Measurements from ENCODE around the gene MPPED2. TPM values are rescaled to one million over a fixed set of nuclear protein-coding genes. Genes with fewer than 3 reads are reported as not detected.

The MPPED2 gene
- total RNA-seq, 1 experiment from 2014 or later: 4.7 TPM

GRCh38 chr11:30424321-30424720 lies 161.8 kb downstream of the MPPED2 start:
- Histone ChIP-seq H3K4ac (ENCODE audit: low read depth, low read length) (no peak overlapping the region), H2AK5ac (ENCODE audit: insufficient read length, low read length) (no peak overlapping the region), H4K8ac (replicated peaks; ENCODE audit: insufficient read length, low read depth, low read length) (no peak overlapping the region), H3K4me2 (ENCODE audit: insufficient read depth, insufficient read length, low read length) (no peak overlapping the region), H3K23me2 (ENCODE audit: insufficient read length, low read depth, low read length, poor library complexity, severe bottlenecking) (no peaks in the 10 kb centered on the region), H3K4me1 (ENCODE audit: insufficient read depth, low read length) (peaks cover 12% of the 10 kb centered on the region; the same call in 1 of the 2 replicates), H2BK20ac (ENCODE audit: low read depth, low read length, poor library complexity, severe bottlenecking) (no peak overlapping the region), H3K18ac (ENCODE audit: insufficient read length, low read depth, low read length) (no peak overlapping the region), H3K79me1 (ENCODE audit: insufficient read depth, low read depth, low read length, poor library complexity, severe bottlenecking) (no peaks in the 10 kb centered on the region), H2BK15ac (ENCODE audit: low read depth, low read length) (no peak overlapping the region), H2BK5ac (ENCODE audit: insufficient read length, low read length) (no peak overlapping the region), H2BK120ac (ENCODE audit: low read depth, low read length, poor library complexity, severe bottlenecking) (no peak overlapping the region), H2BK12ac (ENCODE audit: insufficient read length, low read depth, low read length) (no peak overlapping the region), H3K27ac (ENCODE audit: insufficient read length, low read depth, low read length) (no peak overlapping the region), H3K79me2 (ENCODE audit: insufficient read depth, low read length) (no peaks in the 10 kb centered on the region), H4K91ac (ENCODE audit: insufficient read length, low read depth, low read length) (no peak overlapping the region), H3K27me3 (ENCODE audit: insufficient read depth, low read length) (no peaks in the 10 kb centered on the region), H3K14ac (ENCODE audit: insufficient read depth, low read length) (no peak overlapping the region), H3K23ac (ENCODE audit: insufficient read length, low read depth, low read length) (no peak overlapping the region), H4K20me1 (ENCODE audit: control insufficient read depth, insufficient read depth, insufficient read length) (no peaks in the 10 kb centered on the region), H3K9ac (ENCODE audit: extremely low read depth, insufficient read length, low read length) (no peak overlapping the region), H3T11ph (ENCODE audit: low read length) (no peak overlapping the region), H3K56ac (ENCODE audit: insufficient read length, low read depth, low read length) (no peak overlapping the region), H3K9me3 (ENCODE audit: control insufficient read depth, low read depth, low read length) (no peaks in the 10 kb centered on the region), H2AFZ (ENCODE audit: low read length) (no peak overlapping the region), H4K5ac (ENCODE audit: insufficient read length, low read depth, low read length) (no peak overlapping the region)
- Mint-ChIP-seq H3K27ac (peak overlapping the region in 1 of 3 experiments; percentile 75; a peak in 1 of 7 replicates), H3K36me3 (ENCODE audit: insufficient read depth in 1 of 3, low read depth in 3 of 3) (no peaks in the 10 kb centered on the region; a peak in 1 of 7 replicates), H3K27me3 (ENCODE audit: low read depth) (peaks cover 4% of the 10 kb centered on the region; the same call in 1 of the 2 replicates), H3K4me1 (peaks cover 29 to 45% of the 10 kb centered on the region in 2 experiments), H3K9me3 (no peaks in the 10 kb centered on the region), H3K4me3 (no peak overlapping the region)
- no peak for TF ChIP-seq CTCF (conservative IDR thresholded peaks at IDR 0.05)
- no CpG with 5 or more reads among the region's 10 CpGs for WGBS (ENCODE audit: extremely low coverage, insufficient read length, low lambda C conversion rate)
- no peak for DNase-seq

All from H9 (cell line).